ENCODE data around the gene ALKAL2.

The ALKAL2 gene

DNA sequence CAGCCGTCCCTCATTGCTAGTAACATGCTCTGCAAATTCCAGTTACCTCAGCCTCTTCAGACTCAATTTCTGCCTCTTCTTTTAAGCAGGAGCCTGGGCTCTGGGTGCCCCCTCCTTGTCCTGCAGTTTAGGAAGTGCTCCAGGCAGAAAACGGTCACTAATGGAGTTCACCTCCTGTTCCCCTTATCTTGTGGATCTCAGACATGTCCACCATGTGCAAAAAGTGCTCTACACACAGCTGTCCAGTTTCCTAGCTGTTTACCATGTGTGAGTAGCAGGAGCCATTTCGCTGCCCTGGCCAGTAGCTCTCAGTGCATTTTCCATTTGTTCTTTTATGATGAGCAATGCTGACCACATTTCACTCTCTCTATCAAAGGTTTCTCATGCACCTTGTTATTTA lies 29.0 kb downstream of the ALKAL2 start:
- H3K9me3 ChIP-seq (replicated peaks; ENCODE audit: insufficient read depth, low read length): no peaks in the 10 kb centered on the region
- H3K27ac ChIP-seq (ENCODE audit: low read length): no peak overlapping the region
- no peaks in the 10 kb centered on the region for H3K36me3 ChIP-seq (replicated peaks; ENCODE audit: insufficient read depth, low read length)
- no peaks in the 10 kb centered on the region for H3K79me2 ChIP-seq (ENCODE audit: low read length)
- H2AFZ ChIP-seq (ENCODE audit: low read length): no peak overlapping the region
- no peaks in the 10 kb centered on the region for H3K4me1 ChIP-seq (ENCODE audit: low read length)
- H3K9ac ChIP-seq (ENCODE audit: low read length): no peak overlapping the region
- H4K20me1 ChIP-seq (ENCODE audit: insufficient read depth, low read length): no peaks in the 10 kb centered on the region
- no peaks in the 10 kb centered on the region for H3F3A ChIP-seq (ENCODE audit: insufficient read depth, low read length)
- TF ChIP-seq EZH2phosphoT487 (IDR thresholded peaks at IDR 0.05; ENCODE audit: low read length) (no peak), EZH2 (optimal IDR thresholded peaks at IDR 0.05; ENCODE audit: low read depth, low read length) (no peak)
- TF ChIP-seq, protein P1, sequence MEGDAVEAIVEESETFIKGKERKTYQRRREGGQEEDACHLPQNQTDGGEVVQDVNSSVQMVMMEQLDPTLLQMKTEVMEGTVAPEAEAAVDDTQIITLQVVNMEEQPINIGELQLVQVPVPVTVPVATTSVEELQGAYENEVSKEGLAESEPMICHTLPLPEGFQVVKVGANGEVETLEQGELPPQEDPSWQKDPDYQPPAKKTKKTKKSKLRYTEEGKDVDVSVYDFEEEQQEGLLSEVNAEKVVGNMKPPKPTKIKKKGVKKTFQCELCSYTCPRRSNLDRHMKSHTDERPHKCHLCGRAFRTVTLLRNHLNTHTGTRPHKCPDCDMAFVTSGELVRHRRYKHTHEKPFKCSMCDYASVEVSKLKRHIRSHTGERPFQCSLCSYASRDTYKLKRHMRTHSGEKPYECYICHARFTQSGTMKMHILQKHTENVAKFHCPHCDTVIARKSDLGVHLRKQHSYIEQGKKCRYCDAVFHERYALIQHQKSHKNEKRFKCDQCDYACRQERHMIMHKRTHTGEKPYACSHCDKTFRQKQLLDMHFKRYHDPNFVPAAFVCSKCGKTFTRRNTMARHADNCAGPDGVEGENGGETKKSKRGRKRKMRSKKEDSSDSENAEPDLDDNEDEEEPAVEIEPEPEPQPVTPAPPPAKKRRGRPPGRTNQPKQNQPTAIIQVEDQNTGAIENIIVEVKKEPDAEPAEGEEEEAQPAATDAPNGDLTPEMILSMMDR (IDR thresholded peaks at IDR 0.05; ENCODE audit: low read length): no peak
- no peaks in the 10 kb centered on the region for H3K9me2 ChIP-seq (replicated peaks; ENCODE audit: insufficient read depth, low read length)
- no peak overlapping the region for H3K4me3 ChIP-seq (ENCODE audit: low read length)
- DNase-seq: no peak
- no peaks in the 10 kb centered on the region for H3K27me3 ChIP-seq (replicated peaks; ENCODE audit: insufficient read depth, low read length)
- no peak overlapping the region for H3K4me2 ChIP-seq (ENCODE audit: low read depth, low read length)

DNA sequence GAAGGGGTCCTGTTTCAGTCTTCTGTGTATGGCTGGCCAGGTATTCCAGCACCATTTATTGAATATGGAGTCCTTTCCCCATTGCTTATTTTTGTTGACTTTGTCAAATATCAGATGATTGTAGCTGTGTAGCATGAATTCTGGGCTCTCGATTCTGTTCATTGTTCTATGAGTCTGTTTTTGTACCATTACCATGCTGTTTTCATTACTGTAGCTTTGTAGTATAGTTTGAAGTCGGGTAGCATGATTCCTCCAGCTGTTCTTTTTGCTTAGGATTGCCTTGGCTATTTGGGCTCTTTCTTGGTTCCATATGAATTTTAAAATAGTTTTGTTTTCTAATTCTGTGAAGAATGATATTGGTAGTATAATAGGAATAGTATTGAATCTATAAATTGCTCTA lies 30.0 kb downstream of the ALKAL2 start:
- H3K36me3 ChIP-seq (replicated peaks; ENCODE audit: insufficient read depth, low read length): no peaks in the 10 kb centered on the region
- no peak overlapping the region for H3K9ac ChIP-seq (ENCODE audit: low read length)
- H3K9me3 ChIP-seq (replicated peaks; ENCODE audit: insufficient read depth, low read length): no peaks in the 10 kb centered on the region
- DNase-seq: no peak
- no peaks in the 10 kb centered on the region for H3K9me2 ChIP-seq (replicated peaks; ENCODE audit: insufficient read depth, low read length)
- no peaks in the 10 kb centered on the region for H4K20me1 ChIP-seq (ENCODE audit: insufficient read depth, low read length)
- H3F3A ChIP-seq (ENCODE audit: insufficient read depth, low read length): no peaks in the 10 kb centered on the region
- H3K4me2 ChIP-seq (ENCODE audit: low read depth, low read length): no peak overlapping the region
- no peak overlapping the region for H3K27ac ChIP-seq (ENCODE audit: low read length)
- H2AFZ ChIP-seq (ENCODE audit: low read length): no peak overlapping the region
- TF ChIP-seq, protein P1 (IDR thresholded peaks at IDR 0.05; ENCODE audit: low read length): no peak
- TF ChIP-seq EZH2phosphoT487 (IDR thresholded peaks at IDR 0.05; ENCODE audit: low read length): no peak
- no peak for TF ChIP-seq EZH2 (optimal IDR thresholded peaks at IDR 0.05; ENCODE audit: low read depth, low read length)
- H3K4me1 ChIP-seq (ENCODE audit: low read length): no peaks in the 10 kb centered on the region
- H3K79me2 ChIP-seq (ENCODE audit: low read length): no peaks in the 10 kb centered on the region
- no peak overlapping the region for H3K4me3 ChIP-seq (ENCODE audit: low read length)
- H3K27me3 ChIP-seq (replicated peaks; ENCODE audit: insufficient read depth, low read length): no peaks in the 10 kb centered on the region

DNA sequence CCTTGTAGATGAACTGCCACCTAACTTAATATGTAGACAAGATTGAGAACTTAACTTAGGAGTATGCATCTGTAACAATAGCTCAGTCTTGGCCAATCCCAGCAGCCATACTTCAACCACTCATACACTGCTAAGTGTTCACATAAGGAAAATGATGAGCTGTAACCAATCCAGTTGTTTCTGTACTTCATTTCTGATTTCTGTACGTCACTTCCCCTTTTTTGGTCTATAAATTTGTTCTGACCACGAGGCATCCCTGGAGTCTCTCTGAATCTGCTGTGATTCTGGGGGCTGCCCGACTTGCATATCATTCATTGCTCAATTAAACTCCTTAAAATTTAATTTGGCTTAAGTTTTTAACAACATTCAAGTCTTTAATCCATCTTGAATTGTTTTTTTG lies 30.5 kb downstream of the ALKAL2 start:
- Histone ChIP-seq H3K9ac (ENCODE audit: low read length) (no peak overlapping the region), H4K20me1 (ENCODE audit: insufficient read depth, low read length) (no peaks in the 10 kb centered on the region), H3K4me1 (ENCODE audit: low read length) (no peaks in the 10 kb centered on the region), H3F3A (ENCODE audit: insufficient read depth, low read length) (no peaks in the 10 kb centered on the region), H3K36me3 (replicated peaks; ENCODE audit: insufficient read depth, low read length) (no peaks in the 10 kb centered on the region), H3K9me2 (replicated peaks; ENCODE audit: insufficient read depth, low read length) (no peaks in the 10 kb centered on the region), H3K4me2 (ENCODE audit: low read depth, low read length) (no peak overlapping the region), H3K79me2 (ENCODE audit: low read length) (no peaks in the 10 kb centered on the region), H2AFZ (ENCODE audit: low read length) (no peak overlapping the region), H3K4me3 (ENCODE audit: low read length) (no peak overlapping the region), H3K27me3 (replicated peaks; ENCODE audit: insufficient read depth, low read length) (no peaks in the 10 kb centered on the region), H3K27ac (ENCODE audit: low read length) (no peak overlapping the region), H3K9me3 (replicated peaks; ENCODE audit: insufficient read depth, low read length) (no peaks in the 10 kb centered on the region)
- no peak for DNase-seq
- TF ChIP-seq EZH2 (optimal IDR thresholded peaks at IDR 0.05; ENCODE audit: low read depth, low read length): no peak
- TF ChIP-seq, protein P1 (IDR thresholded peaks at IDR 0.05; ENCODE audit: low read length): no peak
- no peak for TF ChIP-seq EZH2phosphoT487 (IDR thresholded peaks at IDR 0.05; ENCODE audit: low read length)
